Skeletal muscle cell (primary cell): ENCODE measurements around the gene GCN1.
"Not testable (repeated sequence)": the region's sequence is repeated elsewhere in the genome, so short reads cannot be mapped to it uniquely, and the experiment has no call there.

Experiments used
- DNase-seq: peaks from one replicate; pipeline ENCODE4 v3.0.0-alpha.2; 2010; ENCODE audit warnings: low read depth
- H3K4me3 ChIP-seq: 2 replicates; pipeline ENCODE4 v1.5.1; 2011; ENCODE audit warnings: low read depth, mild to moderate bottlenecking, control low read depth, low read length, moderate library complexity

The GCN1 gene, protein sequence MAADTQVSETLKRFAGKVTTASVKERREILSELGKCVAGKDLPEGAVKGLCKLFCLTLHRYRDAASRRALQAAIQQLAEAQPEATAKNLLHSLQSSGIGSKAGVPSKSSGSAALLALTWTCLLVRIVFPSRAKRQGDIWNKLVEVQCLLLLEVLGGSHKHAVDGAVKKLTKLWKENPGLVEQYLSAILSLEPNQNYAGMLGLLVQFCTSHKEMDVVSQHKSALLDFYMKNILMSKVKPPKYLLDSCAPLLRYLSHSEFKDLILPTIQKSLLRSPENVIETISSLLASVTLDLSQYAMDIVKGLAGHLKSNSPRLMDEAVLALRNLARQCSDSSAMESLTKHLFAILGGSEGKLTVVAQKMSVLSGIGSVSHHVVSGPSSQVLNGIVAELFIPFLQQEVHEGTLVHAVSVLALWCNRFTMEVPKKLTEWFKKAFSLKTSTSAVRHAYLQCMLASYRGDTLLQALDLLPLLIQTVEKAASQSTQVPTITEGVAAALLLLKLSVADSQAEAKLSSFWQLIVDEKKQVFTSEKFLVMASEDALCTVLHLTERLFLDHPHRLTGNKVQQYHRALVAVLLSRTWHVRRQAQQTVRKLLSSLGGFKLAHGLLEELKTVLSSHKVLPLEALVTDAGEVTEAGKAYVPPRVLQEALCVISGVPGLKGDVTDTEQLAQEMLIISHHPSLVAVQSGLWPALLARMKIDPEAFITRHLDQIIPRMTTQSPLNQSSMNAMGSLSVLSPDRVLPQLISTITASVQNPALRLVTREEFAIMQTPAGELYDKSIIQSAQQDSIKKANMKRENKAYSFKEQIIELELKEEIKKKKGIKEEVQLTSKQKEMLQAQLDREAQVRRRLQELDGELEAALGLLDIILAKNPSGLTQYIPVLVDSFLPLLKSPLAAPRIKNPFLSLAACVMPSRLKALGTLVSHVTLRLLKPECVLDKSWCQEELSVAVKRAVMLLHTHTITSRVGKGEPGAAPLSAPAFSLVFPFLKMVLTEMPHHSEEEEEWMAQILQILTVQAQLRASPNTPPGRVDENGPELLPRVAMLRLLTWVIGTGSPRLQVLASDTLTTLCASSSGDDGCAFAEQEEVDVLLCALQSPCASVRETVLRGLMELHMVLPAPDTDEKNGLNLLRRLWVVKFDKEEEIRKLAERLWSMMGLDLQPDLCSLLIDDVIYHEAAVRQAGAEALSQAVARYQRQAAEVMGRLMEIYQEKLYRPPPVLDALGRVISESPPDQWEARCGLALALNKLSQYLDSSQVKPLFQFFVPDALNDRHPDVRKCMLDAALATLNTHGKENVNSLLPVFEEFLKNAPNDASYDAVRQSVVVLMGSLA (N-terminal part only)

DNA sequence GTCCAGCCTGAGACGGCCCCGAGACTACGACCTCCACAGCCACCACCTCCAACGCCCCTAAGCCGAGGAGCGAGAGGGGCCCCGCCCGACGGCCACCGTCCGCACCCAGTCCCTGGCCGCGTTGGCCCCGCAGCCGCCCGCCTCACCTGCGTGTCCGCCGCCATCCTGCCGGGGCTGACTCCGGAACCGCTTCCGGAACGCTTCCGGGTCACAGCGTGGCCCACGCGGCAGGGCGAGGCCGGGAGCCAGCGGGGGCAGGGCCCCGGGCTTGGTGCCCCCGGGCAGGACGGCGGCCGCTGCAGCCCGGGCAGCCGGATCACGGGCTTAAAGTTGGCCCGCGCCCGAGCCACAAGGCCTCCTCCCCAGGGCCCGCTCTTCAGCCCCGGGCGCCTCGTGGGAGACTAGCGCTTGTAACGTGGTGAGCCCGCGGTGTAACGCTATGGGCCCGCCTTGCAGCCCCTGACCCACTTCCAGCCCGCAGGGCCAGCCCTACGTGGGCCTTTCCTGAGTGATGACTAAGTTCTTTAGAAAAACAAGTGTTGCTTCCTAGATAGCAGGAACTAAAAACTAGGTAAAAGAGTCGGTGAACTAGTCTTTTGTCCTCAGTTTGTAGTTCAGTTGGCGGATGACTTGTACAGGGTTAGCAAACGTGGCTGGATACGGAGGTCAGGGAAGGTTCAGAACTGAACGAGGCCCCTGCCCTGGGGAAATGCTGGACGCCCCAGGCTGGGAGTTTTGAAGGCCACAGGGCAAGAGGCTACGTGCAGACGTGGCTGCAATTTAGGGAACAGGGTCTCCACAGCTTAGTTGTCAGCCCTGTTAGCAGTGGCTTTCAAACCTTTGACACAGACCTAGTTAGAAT is at the start of gene GCN1:
Gene GCN1 (minus strand): TSS at position 182 of the 862 bp plus-strand sequence. CDS start 18 bp downstream, at position 164.
- DNase-seq = peak; percentile 65
- H3K4me3 ChIP-seq = peak within 1 kb of the TSS; percentile 82

DNA sequence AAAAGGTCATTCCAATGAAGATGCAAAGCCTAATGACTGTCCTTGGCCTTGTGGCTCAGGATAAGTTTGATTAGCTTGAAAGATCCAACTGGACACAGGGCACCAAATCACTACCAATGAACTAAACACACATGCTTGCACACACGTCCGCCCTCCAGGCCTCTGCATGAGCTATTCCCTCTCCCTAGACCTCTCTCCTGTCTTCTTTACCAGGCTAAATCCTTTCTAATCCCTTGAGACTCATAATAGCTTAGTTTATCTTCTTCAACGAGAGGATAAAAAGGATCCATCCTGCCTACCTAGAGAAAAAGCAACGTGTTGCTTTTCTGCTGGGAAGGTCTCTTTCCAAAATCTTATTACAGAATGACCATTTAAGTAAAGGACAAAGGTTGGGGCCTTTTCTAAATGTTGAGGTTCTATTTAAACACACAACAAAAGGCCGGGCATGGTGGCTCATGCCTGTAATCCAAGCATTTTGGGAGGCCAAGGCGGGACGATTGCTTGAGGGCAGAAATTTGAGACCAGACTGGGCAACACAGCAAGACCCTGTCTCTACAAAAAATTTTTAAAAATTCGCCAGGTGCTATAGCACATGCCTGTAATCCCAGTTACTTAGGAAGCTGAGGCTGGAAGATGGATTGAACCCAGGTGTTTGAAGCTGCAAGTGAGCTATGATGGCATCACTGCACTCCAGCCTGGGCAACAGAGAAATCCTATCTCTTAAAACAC is 48.6 kb upstream of the GCN1 start:
- H3K4me3 ChIP-seq = no peak overlapping the region
- DNase-seq = no peak

DNA sequence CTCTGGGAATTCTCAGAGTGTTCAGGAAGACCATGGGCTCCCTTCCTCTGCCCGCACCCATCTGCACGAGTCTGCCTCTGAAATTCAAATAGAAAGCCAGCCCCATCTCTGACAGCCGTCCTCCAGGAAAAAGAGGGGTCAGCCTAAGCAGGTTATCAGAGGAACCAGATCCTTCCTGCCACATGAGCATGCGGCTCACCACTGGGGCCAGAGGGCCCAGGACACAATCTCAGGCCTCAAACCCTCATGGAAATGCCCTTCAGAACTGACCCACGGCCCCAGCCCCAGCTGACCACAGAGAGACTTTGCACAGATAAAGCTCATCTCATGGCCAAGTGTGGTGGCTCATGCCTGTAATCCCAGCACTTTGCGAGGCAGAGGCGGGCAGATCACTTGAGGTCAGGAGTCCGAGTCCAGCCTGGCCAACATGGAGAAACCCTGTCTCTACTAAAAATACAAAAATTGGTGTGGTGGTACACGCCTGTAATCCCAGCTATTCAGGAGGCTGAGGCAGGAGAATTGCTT is 47.8 kb upstream of the GCN1 start:
- H3K4me3 ChIP-seq = no peak overlapping the region
- no peak for DNase-seq

DNA sequence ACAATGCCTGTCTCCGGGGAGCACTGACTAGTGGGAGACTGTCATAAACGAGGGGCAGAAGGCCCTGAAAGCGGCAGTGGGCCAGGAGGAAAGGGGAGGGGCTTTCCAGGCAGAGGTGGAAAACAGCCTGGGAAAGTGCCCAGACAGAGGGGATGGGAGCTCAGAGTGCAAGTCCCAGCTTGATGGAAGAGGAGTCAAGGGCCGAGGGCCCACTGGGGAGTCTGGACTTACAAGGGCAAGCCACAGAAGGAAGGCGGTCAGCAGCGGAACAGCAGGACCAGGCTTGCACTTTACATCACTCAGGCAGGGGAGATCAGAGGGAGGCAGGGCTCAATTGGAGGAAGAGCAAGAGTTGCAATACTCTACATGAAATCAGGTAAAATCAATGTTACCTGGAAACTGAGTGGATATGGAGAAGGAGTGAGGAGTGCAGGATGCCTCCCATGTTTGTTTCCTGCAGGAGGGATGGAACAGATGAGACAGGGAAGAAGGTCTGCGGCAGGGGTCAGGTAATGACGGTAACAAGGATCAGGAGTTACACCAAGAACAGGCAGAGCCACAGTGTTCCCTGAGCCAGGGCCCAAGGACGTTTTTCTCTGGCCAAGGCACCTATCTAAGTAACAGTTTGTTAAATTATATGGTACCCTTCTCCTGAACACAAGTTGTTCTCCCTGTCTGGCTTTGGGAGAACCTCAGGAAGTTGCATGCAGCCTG is 47.2 kb upstream of the GCN1 start:
- H3K4me3 ChIP-seq = no peak overlapping the region
- no peak for DNase-seq

DNA sequence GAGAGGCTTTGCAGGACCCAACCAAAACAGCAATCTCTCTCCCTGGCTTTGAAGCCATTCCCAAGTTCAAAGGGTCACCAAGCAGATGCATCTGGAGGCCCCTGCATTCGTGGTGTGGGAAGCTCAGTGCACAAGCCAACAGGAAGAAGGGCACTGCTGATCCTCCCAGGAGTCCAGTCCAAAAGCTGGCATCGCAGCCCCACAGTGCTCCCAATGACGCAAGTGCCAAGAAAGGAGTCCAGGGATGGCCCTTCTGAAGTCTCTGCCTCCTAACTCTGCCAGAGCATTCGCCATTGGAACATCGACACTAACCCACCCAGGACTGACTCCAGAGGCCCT is 45.9 kb upstream of the GCN1 start:
- no peak for DNase-seq
- H3K4me3 ChIP-seq = no peak overlapping the region

DNA sequence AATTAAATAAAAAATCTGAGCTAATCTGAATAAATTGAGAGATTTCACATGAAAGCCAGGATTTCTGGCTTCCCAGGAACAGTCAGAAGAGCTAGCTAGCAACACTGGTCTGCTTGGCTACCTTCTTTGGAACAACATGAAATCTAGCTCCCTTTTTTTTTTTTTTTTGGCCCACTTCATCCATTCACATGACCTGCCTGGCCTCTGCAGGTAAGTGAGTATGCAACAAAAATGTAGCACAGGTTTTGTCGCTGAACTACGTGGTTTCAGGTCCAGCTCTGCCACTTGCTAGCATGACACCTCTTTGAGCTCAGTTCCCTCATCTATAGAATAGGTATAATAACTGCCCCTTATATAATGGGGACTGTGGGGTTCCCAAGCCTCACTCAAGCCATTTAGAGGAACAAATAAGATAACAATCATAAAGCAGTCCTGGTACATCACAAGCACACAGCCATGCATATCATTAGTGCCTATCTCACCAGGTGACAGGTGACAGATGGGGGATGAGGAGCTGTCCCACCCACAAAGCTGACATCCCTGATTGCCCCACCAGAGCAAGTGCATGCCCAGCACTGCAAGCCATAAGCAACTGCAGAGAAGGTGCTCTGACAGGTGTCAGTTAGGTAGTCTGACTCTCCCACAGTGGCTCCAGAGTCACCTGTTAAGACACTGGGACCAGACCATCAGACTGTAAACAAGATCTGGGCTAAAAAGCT is 45.4 kb upstream of the GCN1 start:
- DNase-seq = no peak
- no peak overlapping the region for H3K4me3 ChIP-seq

DNA sequence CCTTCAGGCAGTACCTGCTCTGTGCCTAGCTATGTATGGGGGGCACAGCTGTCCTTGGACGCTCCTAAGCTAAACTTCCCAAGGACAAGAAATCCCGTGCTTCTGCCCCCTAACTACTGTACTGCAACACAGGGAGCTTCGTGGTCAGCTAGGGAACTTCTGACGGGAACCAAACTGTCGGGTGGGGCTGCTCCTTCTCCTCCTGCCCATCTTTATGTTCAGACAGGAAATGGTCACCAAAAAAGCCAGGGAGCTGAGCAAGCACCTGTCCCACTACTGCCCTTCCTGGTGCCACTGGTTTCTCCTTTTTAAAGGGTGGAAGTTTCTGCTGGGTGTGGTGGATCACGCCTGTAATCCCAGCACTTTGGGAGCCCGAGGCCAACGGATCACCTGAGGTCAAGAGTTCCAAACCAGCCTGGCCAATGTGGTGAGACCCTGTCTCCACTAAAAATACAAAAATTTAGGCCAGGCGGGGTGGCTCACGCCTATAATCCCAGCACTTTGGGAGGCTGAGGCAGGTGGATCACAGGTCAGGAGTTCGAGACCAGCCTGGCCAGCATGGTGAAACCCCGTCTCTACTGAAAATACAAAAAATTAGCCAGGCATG is 44.4 kb upstream of the GCN1 start:
- H3K4me3 ChIP-seq = no peak overlapping the region
- DNase-seq = no peak

DNA sequence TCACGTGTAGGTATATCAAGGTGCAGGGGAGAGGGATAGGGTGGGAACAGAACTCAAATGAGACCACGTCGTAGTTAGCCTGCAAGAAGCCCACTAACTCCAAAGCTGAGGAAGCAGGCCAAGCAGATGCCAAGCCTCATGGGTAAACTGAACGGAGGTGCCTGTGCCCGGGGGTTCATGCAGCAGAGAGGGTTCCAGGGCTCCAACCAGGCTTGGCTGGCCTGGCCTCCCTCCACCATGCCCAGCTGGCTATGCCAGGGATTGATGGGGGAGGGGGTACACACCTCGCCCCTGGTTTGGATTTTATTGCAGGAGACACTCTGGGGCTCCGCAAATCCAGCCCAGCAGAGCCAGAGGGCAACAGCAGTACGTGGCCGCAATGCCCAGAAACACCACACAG is 43.7 kb upstream of the GCN1 start:
- no peak overlapping the region for H3K4me3 ChIP-seq
- DNase-seq = no peak

DNA sequence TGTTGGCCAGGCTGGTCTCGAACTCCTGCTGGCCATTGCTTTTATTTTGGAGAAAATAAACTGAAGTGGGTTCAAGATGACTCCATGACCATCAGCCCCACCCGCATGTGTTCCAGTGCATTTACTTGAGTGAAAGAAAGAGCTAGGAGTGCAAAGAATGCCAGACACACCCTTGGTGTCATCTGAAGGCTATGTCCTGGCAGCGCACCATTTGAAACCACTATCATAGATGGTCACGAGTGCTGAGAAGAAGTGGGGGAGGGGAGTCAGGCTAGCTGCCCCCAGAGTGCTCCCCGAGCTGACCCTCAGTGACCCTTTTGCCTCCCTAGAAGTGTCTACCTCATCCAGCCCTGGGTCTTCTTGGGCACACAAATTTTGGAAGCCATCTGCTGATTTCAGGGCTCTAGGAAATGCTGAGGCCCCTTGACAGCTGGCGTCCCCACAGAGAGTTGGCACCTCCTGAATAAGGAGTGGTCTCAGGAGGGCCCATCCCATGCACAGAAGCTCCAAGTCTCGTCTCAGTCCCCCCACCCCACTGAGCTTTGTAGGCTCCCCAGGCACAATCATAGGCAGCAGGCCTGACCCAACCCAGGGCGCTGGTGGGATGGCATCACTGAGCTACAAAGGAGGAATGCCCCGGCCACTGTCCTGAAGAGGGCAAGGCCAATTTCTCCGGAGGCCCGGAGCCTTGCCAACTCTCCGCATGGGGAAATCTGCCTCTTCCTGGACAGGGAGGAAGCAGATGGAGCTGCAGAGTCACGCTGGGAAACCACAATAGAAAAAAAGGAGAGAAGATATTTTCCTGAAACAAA is 43.1 kb upstream of the GCN1 start:
- H3K4me3 ChIP-seq = no peak overlapping the region
- DNase-seq = no peak

DNA sequence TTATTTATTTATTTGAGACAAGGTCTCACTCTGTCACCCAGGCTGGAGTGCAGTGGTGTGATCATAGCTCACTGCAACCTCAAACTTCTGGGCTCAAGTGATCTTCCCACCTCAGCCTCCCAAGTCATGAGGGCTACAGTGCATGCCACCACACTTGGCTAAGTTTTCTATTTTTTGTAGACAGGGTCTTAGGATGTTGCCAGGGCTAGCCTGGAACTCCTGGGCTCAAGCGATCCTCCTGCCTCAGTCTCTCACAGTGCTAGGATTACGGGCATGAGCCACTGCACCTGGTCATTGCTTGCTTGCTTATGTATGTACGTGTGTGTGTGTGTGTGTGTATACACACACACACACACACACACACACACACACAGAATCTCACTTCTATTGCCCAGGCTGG is 42.3 kb upstream of the GCN1 start:
- not testable (repeated sequence) for DNase-seq, H3K4me3 ChIP-seq

DNA sequence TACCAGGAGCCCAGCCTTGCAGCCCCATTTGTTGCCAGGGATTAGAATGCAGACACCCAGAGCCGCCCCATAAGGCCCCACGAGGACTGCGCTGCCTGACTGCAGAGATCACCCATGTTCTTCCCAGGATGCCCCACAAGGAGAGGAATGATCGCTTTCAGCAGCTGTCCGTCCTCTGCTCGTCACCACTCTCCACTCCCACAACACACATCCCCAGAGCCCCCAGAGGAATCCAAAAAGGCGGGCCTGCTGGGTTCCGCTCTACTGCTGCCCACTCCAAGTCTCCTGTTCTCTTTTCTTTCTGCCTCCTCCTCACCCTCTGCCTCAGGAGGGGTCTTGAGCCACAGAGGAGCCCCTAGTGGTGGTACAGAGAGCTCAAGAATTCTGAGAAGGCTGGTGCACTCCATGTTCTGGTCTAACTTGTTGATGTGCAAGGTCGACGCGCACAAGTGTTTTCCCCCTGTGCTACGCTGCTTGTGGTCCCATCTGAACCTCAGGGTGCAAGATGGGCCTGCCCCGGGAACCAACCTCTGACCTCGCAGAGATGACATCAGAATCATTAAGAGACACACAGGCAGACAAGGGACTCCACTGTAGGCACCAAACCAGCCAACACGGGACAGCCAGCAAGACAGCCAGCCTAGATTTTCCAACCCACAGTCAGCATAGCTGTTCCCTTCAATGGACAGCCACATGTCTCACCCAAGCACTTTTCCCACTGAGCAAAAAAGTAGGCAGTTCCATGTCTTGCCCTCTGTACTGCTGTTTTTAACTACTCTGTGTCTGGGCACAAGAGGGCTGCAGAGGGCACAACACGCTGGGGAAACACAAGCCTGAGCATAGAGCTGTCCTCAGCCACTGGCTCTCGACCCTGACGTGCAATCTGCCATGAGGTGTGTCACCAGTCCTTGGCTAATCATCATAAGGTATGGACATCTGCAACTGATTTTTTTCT is 41.1 kb upstream of the GCN1 start:
- no peak for DNase-seq
- H3K4me3 ChIP-seq = no peak overlapping the region

DNA sequence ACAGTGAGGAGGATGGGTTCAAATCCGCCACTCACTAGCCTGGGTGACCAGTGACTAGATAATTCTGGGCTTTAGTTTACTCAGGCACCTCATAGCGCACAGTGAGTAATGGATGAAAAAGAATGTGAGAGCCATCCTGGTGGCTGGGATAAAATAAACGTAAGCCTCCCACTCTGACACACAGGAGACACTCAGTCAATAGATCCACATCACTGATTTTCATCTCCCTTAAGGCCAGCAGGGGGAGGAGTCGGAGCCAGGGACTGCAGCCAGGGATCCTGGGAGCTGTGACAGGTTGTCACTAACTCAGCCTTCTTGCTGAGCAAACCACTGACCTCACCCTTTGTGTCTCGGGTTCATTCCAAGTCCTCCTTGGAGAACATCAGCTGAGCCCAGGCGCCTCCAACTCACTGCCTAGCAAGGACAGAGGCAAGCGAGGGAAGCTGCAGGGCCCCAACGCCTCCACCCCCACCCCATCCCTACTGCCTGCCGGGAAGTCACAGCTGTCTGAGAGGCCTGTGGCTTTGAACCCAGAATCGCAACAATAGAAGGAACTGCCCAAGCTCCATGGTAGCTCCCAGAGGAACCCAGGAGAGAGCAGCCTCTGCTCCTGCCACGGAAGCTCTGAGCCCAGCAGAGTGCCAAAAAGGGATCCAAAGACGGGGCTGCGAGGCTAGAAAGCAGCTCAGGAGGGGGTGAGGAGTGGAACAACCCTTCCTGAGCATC is 40.3 kb upstream of the GCN1 start:
- peak; percentile 97 for DNase-seq
- H3K4me3 ChIP-seq = no peak overlapping the region

DNA sequence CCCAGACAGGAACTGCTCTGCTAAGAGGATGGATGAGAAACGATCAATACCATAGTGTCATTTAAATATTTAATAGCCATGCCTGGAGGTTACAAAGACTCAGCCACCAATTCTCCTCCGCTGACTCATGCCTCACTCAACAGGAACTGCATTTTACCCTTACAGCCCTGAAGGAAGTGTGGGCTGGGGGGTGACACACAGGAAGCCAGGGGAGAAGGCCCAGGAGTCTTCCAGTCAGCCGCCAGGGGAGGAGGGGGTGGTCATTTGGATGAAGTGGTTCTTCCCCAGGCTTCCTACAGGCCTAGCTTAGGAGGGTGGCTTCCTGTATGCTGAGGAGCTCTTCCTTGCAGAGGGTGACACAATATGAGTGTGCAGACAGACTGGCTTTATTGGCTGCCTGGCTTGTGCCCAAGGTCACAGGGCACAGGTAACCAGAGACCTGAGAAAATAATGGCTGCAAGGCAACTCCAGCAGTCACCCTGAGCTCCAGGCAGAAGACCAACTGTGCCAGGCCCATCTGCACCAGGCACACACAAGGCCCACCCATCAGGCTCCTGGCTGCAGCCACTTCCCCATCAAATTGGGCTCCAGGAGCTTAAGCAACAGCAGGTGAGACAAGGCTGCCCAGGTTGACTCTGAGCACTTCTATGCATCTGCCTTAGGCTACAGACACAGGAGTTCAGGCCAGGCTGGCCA is 36.9 kb upstream of the GCN1 start:
- H3K4me3 ChIP-seq = peak overlapping the region; percentile 10
- DNase-seq = peak; percentile 79

DNA sequence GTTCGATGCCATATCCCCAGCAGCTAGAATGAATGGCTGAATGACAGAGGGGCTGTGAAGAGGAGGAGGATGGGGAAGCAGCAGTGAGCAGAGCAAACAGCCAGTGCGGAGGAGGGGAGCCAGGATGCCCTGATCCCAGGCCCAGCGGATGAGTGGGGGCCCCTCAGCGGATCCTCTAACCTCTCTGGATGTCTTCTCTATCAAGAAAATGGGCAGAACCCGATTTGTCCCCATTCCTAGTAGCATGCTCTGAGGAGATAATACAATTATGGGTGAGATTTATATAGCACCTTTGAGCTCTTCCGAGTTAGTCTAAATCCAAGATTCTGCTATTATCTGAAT is 36.4 kb upstream of the GCN1 start:
- peak overlapping the region; percentile 10 for H3K4me3 ChIP-seq
- DNase-seq = no peak
